Measurements from ENCODE around the gene MDM1. TPM values are rescaled to one million over a fixed set of nuclear protein-coding genes. Genes with fewer than 3 reads are reported as not detected.

Gene MDM1
- polyA plus RNA-seq, 10 donors: 12.7 to 26.2 (median 16.0) TPM

DNA sequence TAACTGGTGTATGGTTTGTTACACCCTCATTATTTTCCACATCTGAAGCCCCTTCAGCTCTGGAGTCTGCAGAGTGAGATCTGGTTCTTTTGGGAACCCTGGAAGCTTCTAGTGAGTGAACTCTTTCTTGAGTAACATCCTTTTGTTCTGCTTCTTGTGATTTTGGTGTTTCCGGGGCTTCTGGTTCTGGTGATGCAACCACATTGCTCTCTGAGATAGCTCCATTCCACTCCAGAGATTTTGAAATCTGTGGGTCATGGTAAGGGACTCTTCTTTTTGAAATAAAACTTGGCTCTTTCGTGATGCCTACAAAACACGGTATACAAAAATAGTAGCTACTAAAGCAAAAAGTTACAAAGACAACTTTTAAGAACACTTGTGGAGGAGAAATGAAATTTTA, 5.4 kb downstream of the MDM1 start:
- DNase-seq: no peak

DNA sequence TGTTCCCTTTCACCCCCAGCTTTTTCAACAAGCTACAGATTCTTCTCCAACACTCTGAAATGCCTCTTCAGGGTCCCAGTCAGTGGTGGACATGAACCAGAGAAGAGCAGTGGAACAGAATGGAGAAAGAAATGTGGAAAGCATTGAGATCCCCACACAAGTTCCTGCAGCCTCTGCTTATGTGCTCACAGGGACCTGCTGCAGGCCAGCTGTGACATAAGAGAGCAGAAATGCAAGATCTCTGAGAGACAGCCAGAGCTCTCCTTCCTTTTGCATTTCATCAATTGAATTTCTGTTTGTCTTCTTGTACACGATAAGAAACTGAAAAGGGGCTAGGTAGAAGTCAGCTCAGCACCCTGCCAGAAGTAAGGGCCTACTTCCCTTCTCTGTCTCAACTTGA, 6.2 kb downstream of the MDM1 start:
- no peak for DNase-seq

DNA sequence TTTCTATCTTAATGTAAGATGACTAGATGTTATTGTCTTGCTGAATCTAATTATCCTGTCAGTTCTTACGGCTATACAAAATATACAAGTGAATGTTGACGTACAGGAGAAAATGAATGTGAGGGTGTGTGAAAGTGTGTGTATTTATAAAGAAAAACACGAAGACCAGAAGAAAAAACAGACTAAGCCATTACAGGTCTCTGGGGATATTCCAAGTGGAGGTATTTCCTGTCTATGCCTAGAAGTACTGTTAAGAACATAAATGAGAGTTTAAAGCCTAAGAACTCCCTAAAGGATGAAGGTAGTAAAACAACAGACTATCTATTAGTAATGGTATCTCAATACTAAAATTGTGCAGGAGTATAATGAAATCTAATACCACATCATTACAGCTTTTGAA, 7.6 kb downstream of the MDM1 start:
- no peak for DNase-seq

DNA sequence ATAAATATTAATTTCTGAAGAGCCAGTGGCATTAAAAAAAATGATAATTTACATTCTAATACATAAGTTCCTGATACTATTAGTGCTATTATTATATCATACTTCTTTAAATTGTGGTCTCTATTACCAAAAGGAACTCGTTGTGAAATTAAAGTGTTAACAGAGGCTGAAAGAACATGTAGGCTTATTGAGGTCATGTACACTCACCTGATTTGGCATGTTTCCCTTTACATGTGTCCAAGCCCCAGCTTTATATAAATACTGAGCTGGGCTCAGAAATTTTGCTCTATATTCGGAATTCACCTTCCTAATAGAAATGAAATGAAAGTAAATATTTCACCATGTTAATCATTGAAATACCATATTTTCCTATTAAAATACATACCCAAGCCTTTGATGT, 11.0 kb downstream of the MDM1 start:
- no peak for DNase-seq

DNA sequence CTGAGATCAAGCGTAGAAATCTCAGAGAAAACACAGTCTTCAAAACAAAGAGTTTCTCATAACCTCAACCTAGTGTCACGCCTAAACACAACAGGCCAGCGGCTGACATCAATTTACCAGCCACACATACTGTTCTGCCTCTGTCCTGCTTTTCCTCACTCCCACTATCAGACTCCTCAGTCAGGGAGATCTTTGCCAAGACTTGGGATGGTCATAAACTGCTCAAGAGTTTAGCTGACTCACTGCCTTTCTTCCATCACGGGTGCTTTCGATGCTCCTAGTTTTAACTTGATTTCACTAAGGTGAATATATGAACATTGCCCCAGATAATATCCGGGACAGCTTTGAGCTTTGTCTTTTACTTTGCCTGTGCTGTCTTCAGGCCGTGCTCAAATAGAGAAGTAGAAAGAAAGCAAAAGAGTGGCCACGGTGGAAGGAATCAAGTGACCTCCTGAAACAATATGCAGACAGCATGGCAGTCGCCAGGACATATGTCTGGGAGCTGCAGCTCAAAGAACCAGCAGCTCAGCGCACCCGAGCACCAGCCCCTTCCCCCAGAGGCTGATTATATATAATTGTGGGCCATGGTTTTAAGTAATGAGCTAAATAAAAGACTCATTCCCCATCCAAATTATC, 12.1 kb downstream of the MDM1 start:
- DNase-seq: no peak

DNA sequence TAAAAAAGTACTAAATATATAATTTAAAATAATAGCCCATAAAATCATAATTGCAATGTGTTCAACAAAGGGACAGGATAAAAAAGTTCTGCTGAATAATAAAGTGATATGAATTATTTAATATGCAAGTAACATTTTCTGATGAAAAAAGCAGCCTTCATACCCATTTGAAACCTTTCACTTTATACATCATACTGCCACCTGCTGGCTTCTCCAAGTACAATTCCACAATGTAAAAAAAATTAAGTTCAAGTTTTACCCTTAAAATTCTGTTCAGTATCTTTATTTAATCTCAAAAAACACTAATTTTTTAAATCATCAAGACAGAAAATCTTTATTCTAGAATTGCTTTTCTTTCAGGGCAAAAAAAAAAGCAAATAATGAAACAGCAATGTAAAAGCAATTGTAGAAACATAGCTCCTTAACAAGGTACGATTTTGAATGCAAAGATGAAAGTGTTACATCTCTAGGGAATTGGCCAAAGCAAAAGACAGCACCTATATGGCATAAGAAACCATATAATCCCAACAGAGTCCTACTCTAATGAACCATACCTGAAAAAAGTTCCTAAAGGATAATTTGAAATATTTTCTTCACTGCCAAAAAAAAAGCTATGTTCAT, 15.0 kb downstream of the MDM1 start:
- peak; percentile 40 to 61 (median 52) for DNase-seq

DNA sequence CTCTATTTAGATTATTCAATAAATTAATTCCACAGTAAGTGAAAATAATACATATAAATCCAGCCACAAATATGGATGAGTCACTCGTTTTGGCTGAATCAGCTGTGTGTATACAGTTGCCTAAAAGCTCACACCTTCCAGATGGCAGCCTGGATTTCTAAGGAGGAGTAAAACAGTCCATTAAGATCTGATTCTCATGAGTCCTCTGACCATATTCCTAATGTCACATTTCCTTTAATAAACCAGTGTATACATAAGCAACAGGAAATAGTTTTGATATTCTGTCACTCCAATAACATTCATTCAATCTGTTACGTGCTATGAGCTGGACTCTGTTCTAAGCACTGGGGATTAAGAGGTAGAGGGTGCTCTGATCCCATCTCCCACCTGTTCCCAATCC, 21.8 kb downstream of the MDM1 start:
- DNase-seq: peak in 1 of 3 donors; percentile 71

DNA sequence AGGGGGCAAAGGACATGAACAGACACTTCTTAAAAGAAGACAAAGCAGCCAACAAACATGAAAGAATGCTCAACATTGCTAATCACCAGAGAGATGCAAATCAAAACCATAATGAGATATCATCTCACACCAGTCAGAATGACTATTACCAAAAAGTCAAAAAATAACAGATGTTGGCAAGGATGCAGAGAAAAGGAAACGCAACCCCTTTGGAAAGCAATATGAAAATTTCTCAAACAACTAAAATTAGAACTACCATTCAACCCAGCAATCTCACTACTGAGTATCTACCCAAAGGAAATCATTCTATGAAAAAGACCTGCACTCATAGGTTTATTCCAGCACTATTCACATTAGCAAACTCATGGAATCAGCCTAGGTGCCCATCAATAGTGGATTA, 25.6 kb downstream of the MDM1 start:
- no peak for DNase-seq

DNA sequence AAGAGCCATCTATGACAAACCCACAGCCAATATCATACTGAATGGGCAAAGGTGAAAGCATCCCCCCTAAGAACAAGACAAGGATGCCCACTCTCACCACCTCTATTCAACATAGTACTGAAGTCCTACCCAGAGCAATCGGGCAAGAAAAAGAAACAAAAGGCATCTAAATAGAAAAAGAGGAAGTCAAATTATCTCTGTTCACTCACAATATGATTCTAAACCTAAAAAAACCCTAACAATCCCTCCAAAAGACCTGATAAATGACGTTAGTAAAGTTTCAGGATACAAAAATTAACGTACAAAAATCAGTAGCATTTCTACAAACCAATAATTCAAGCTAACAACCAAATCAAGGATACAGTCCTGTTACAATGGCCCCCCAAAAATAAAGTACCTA, 26.9 kb downstream of the MDM1 start:
- no peak for DNase-seq

DNA sequence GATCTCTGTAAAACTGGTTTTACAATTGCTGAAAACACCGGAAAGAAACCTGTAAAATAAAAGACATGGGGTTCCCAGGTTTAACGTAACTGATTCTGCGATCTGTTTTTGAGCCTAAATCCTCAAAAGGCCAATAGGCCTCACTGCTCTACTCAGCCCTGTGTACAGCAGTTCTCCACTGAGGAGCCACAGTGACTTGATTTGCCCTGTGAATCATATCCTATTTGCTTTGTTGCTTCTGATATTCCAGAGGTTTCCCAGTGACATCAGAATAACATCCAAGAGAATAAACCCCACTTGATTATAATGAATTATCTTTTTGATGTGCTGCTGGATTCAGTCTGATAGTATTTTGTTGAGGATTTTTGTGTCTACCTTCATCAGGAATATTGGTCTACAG, 27.5 kb downstream of the MDM1 start:
- no peak for DNase-seq

DNA sequence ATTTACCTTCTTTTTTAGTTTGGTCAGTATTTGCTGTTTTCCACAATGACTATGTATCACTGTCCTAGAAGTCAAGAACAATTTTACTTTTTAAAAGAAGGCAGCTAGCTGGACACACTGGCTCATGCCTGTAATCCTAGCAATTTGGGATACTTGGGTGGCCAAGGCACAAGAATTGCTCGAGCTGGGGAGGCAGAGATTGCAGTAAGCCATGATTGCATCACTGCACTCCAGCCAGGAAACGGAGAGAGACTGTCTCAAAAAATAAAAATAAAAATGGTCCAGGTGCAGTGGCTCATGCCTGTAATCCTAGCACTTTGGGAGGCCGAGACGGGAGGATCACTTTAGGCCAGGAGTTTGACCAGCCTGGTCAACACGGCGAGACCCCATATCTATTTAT, 28.3 kb downstream of the MDM1 start:
- DNase-seq: no peak

DNA sequence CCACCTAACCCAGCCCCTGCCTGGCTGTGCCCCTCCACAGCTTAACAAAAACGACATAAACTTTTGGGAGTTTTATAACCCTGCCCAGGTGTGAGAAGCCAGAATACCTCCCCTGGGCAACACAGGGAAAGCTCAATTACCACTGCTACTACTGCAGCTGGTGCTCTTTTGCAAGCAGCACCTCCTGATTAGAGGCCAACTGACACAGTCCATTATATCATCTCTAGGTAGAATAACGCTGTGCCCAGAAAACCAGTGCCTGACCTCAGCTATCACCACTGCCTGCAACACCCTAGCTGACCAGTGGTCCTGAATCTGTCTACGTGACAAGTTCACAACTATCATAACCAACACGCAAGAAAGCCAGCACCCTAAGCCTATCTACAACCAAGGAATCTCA, 34.2 kb downstream of the MDM1 start:
- DNase-seq: no peak

DNA sequence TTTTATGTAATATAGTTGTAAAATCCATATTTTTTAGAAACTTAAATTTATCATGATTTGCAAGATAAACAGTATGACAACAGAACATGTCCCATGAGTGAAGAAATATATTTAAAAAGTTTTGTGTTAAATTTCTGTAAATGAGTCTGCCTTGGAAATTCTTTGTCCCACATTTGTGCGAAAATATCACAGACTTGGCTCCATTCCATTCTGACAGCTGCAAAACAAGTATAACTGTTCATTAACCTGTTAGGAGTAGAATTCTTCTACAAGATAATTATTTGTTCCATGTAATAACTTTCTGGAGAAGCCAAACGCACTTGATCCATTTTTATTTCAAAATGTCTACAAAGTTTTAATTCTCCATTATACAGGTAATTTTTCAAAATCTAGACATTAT, 37.9 kb downstream of the MDM1 start:
- peak; percentile 24 to 47 (median 25) for DNase-seq

DNA sequence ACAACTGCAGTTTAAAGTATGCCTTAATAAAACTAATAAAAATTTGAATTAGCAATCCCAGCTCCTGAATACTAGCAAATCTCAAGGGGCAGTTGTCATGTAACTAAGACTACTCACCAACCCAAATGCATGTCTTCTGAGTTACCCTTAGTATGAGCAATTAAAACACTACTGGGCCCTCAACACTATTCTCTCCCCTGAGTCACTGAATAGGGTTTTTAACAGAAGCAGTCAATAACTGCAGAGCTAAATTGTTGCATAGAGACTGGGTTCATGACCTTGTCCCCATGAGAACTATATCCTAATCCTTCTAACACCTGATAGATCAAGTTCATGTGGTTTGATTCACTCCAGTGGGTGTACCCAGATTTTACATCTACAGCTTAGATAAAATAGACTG, 38.8 kb downstream of the MDM1 start:
- no peak for DNase-seq

DNA sequence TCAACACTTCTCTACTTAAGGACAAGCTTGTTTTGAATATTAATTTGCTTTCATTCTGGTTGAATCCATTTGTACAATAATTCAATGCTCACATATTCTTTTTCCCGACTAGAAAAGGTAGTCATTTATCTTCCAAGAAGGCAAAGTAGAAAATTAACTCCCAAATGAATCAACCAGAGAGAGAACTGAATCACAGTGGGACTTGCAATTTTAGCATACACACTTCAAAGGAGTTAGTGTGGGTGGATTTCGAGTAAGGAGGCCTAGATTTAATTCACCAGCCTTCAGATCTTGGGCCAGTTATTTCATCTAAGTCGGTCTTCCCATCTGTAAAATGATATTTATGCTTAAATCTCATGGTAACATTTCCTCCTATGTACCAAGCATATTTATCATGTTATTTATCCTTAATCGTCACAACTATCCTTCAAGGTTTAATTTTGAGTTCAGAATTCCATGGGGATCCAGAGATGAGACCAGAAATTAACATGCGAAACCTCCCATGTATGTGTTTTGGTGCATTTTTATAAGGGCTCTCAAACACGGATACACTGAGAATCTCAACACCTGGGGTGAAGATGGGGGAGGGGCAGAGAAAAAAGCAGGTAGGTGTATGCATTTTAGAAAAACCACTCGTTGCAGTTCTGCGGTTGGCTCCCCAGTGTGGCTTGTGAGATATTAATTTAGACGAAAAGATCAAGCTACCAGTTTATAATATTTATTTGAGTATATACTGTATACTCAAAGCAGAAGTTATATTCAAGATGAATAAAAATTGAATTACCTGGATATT, 39.8 kb downstream of the MDM1 start:
- no peak for DNase-seq

DNA sequence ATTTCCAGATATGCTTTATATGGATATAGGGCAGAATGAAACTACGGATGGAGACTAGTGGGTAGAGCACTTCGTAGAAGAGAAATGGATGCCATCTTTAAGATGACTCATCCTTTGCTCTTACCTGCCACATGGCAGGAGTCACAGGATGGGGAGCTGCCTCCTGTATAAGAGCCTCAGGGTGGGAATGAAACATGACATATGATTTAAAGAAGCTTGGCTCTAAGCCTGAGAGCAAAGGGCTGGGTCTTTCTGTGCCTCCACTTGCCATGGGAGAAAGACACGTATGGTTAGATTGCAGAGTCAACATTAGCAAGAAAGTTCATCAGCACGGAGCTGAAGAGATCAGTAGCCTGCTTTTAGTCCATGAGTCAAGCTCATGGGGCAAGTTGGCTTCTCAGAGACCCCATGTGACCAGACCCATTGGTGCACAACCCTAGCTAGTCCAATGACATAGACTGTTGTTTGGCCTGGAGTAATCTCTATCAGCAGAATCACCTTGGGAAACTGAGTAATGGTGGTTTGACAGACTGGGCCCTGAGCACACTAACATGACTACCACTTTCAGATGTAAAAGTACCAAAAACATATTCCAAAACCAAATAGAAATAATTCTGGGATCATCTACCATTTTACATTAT, 40.6 kb downstream of the MDM1 start:
- DNase-seq: no peak

DNA sequence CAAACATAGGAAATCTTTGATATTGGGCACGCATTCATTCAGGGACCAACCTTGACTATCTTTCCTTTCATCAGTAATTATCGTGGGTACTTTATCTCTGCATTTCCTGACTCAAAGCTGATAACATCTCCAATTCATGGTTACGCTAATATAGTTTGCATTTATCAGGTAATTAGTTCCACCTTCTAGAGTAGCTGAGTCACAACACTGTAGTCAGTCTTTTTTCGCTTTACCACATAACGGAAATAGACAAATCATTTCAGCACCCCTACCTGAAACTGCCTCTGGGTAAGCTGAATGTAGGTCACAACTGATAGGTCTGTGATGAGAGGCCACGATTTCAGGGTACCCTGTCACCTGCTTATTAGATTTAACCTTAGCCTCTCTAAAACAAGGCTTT, 42.0 kb downstream of the MDM1 start:
- DNase-seq: no peak

DNA sequence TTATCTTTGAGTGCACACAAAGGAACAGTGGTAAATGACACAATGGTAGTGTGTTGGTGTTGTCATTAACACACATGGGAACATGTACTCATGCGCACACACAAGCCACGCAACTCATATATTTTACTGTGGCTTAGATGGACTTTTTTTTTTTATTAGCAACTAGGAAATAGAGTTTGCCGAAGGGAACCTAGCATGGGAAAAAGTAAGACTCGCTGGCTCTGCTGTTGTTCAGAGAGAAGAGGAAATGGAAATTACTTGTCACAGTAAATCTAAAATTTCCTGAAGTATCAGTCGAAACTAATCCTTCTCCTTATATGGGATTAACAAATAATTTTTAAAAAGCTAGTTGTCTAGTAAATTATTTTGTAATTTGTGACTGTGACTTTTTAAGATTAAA, 45.1 kb downstream of the MDM1 start:
- no peak for DNase-seq

DNA sequence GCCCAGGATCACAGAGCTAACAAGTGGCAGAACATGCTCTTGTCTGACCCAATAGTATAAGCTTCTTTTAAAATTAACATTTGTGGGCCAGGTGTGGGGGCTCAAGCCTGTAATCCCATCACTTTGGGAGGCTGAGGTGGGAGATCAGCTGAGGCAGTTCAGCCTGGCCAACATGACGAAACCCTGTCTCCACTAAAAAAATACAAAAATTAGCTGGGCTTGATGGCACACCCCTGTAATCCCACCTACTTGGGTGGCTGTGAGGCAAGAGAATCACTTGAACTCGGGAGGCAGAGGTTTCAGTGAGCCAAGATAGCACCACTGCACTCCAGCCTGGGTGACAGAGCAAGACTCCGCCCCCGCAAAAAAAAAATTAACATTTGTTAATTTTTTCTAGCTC, 45.8 kb downstream of the MDM1 start:
- no peak for DNase-seq

DNA sequence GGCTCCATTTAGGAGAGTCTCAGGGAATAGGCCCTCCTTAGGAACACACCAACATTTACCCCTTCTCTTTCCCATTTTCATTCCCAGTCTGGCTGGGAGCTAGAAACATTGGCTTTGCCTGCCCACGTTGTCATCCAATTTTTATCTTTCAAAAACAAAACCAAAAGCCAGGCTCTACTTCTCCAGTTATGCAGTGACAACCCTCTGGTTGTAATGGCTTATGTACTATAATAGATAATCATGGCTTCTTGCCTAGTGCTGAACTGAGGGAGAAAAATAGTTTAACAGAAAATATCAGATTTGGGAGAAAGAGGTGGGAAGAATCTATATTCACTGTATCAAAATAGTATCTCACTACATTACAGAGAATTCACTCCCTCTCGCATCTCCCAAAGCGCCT, 46.6 kb downstream of the MDM1 start:
- no peak for DNase-seq

DNA sequence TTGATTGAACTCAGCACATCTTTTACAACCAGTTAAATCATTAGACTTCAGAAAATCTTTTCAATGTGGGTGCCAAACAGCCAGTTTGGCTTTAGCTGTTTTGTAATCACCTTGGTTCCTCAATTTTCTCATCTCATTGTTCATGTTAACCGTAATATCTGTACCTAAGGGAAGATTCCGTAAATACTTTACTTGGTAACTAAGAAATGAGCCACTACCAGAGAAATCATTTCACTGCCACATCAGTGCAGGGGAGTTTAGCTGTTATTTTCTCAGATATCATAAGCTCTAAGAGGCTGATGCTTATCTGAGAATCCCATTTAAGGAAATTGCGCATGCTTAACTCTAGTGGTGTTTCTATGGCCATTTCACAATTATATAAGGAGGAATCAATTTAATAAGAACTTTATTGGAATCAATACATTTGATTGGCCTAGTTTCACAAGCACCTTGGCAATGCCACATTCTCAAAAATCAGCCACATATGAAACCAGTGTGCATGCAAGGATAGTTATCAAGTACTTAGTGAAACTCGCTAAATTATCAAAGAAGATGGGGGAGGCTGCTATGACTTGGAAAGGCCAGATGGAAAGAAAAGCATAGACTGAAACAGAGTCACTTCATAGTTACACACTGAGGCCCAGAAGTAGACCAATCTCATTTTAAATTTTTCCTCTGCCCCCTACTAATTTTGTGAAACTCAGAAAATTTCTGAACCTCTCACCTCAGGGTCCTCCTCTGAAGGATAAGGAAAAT, 50.7 kb downstream of the MDM1 start:
- no peak for DNase-seq

DNA sequence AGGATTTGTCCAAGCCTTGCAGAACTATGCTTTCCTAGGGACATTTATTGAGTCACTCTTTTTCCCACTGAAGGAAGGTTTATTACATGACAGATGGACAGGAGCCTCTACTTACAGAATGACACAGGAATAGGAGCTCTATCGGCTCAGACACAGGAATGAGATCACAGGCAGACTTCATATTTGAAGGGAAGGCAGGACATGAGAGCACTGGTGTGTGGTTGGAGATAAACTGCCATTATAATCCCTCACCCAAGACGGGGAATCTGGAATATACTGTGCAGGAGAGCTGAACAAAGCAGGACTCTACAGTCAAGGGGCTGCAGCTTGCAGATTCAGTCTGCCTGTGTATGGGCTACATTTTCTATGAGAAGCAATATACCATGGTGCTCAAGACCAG, 51.9 kb downstream of the MDM1 start:
- DNase-seq: no peak

Data from muscle of back (tissue), 11 donors.